Measurements from ENCODE around the gene PDX1. TPM values are rescaled to one million over a fixed set of nuclear protein-coding genes. Genes with fewer than 3 reads are reported as not detected.

The PDX1 gene
- total and polyA plus RNA-seq, 9 of the 15 experiments (the other 6 are each of a cell fraction or from before 2014, with no cell fraction given): not detected

DNA sequence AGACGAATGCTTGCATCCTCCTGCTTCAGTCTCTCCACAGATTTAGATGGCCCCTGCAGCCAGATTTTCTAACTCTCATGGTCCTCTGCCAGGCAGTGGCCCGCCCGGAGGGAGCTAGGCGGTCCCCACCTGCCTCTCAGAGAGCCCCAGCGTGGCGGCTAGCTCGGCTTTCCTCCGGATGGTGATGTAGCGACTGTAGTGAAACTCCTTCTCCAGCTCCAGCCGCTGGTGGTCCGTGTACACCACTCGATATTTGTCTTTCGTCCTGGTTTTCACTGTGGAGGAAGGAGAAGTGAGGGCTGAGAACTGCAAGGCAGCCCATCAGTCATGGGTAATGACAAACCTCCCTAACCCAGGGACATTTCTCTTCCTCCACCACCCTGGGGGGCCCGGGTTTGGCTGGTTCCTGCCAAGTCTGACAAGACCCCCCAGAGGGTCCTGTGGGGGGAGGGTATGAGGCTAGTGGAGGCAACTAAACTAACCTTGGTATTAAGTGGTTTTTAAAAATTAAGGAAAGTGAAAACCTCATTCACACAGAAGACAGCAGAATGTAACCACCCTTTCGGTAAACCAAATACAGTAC lies 45.0 kb downstream of the PDX1 start (continued):
- TF ChIP-seq ZNF57 (CRISPR knock-in tag; IDR thresholded peaks at IDR 0.05) (no peak), PHF20 (IDR thresholded peaks at IDR 0.05; ENCODE audit: partially characterized antibody) (no peak)
- TF ChIP-seq, protein P1, sequence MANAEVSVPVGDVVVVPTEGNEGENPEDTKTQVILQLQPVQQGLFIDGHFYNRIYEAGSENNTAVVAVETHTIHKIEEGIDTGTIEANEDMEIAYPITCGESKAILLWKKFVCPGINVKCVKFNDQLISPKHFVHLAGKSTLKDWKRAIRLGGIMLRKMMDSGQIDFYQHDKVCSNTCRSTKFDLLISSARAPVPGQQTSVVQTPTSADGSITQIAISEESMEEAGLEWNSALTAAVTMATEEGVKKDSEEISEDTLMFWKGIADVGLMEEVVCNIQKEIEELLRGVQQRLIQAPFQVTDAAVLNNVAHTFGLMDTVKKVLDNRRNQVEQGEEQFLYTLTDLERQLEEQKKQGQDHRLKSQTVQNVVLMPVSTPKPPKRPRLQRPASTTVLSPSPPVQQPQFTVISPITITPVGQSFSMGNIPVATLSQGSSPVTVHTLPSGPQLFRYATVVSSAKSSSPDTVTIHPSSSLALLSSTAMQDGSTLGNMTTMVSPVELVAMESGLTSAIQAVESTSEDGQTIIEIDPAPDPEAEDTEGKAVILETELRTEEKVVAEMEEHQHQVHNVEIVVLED (CRISPR knock-in tag; IDR thresholded peaks at IDR 0.05): no peak

GRCh38 chr13:27965343-27965739 lies 45.5 kb downstream of the PDX1 start:
- CTCF ChIA-PET (ENCODE audit: low intra/inter-chr PET ratio): no interaction called here
- H3K4me1 ChIP-seq (replicated peaks in 1 of 2; ENCODE audit: control insufficient read depth in 2 of 2, insufficient read depth in 2 of 2, low read length in 2 of 2): peaks cover 0 to 9% of the 10 kb centered on the region in 2 experiments; a peak in 2 of 5 replicates
- no peak for TF ChIP-seq NCOA6 (IDR thresholded peaks at IDR 0.05)
- no peak for TF ChIP-seq CHD1 (IDR thresholded peaks at IDR 0.05; ENCODE audit: low read length)
- no peak for TF ChIP-seq NRF1 (conservative IDR thresholded peaks at IDR 0.05 in 1 of 2, IDR thresholded peaks at IDR 0.05 in 1 of 2)
- TF ChIP-seq DMBX1 (CRISPR knock-in tag; IDR thresholded peaks at IDR 0.05; ENCODE audit: borderline replicate concordance): no peak
- no peak for TF ChIP-seq ZC3H4 (CRISPR knock-in tag; IDR thresholded peaks at IDR 0.05; ENCODE audit: borderline replicate concordance)
- no peak for TF ChIP-seq PTTG1 (tag; IDR thresholded peaks at IDR 0.05; ENCODE audit: low read depth)
- TF ChIP-seq RB1 (IDR thresholded peaks at IDR 0.05; ENCODE audit: low read depth): no peak
- no peak for TF ChIP-seq STAG1 (CRISPR knock-in tag; IDR thresholded peaks at IDR 0.05; ENCODE audit: borderline replicate concordance)
- TF ChIP-seq THRAP3 (IDR thresholded peaks at IDR 0.05; ENCODE audit: borderline replicate concordance): no peak
- no peak for TF ChIP-seq ZNF316 (IDR thresholded peaks at IDR 0.05)
- TF ChIP-seq LARP7 (IDR thresholded peaks at IDR 0.05): no peak
- no peak for TF ChIP-seq ZFX (CRISPR knock-in tag; IDR thresholded peaks at IDR 0.05)
- TF ChIP-seq BRD9 (IDR thresholded peaks at IDR 0.05; ENCODE audit: low read depth, partially characterized antibody): no peak
- TF ChIP-seq HDAC1 (IDR thresholded peaks at IDR 0.05): no peak
- TF ChIP-seq KAT8 (IDR thresholded peaks at IDR 0.05; ENCODE audit: low read depth): no peak
- TF ChIP-seq YY1 (IDR thresholded peaks at IDR 0.05; ENCODE audit: borderline replicate concordance in 1 of 3, control insufficient read depth in 1 of 3, extremely low read depth in 1 of 3, insufficient read depth in 3 of 3, insufficient read length in 1 of 3, insufficient replicate concordance in 2 of 3, low read depth in 1 of 3, low read length in 2 of 3): no peak
- no peak for TF ChIP-seq FOXP1 (CRISPR knock-in tag; IDR thresholded peaks at IDR 0.05)
- TF ChIP-seq TCF3 (CRISPR knock-in tag; IDR thresholded peaks at IDR 0.05): no peak
- no peak for TF ChIP-seq SPI1 (IDR thresholded peaks at IDR 0.05; ENCODE audit: borderline replicate concordance, low read depth, low read length)

More at GRCh38 chr13:27965343-27965739, 45.5 kb downstream of the PDX1 start:
- no peak for FAIRE-seq
- intact Hi-C loops (cut with micrococcal nuclease): no loop called here
- no peak for ATAC-seq
- no peak overlapping the region for H3K4me2 ChIP-seq (ENCODE audit: insufficient read depth, low read length)
- POLR2A ChIA-PET: interaction anchor here (0.6 kb wide), 1 partner anchor 181 kb away, joined by 3 read pairs; no protein-coding TSS in a partner anchor
- WGBS (ENCODE audit: insufficient coverage, low coverage, missing lambda C conversion rate): 2% methylated on average over 5 of the region's 7 CpGs
- in situ Hi-C loops (cut with MboI): loop anchor here (25.0 kb wide), 1 partner anchor 453 kb away; no protein-coding TSS in a partner anchor
- H3K27me3 ChIP-seq (ENCODE audit: control insufficient read depth in 2 of 2, insufficient read depth in 2 of 2, low read length in 2 of 2): peaks cover 12 to 73% of the 10 kb centered on the region in 2 experiments; a peak in 4 of 5 replicates
- no peak for DNase-seq (ENCODE audit: extremely low read depth in 1 of 4, low spot score in 3 of 4)
- no peak overlapping the region for H2AFZ ChIP-seq (ENCODE audit: low read depth, low read length)
- no peaks in the 10 kb centered on the region for H3K36me3 ChIP-seq (ENCODE audit: control insufficient read depth, insufficient read depth, low read length)
- BruUV-seq (replicated peaks): no TSS peak
- no peaks in the 10 kb centered on the region for H3K79me2 ChIP-seq (ENCODE audit: control insufficient read depth, insufficient read depth, low read length)
- H3K27ac ChIP-seq (ENCODE audit: extremely low read depth, low read depth, low read length): no peak overlapping the region
- H3K9me3 ChIP-seq (replicated peaks; ENCODE audit: control insufficient read depth, insufficient read depth, low read depth, low read length): no peaks in the 10 kb centered on the region
- H4K20me1 ChIP-seq (replicated peaks; ENCODE audit: control insufficient read depth, insufficient read depth, low read length): no peaks in the 10 kb centered on the region; the same call in 1 of the 2 replicates
- H3K4me3 ChIP-seq: no peak overlapping the region
- H3K9ac ChIP-seq (ENCODE audit: insufficient read depth in 1 of 2, low read depth in 2 of 2, low read length in 2 of 2): no peak overlapping the region
- no peaks in the 10 kb centered on the region for H3K9me1 ChIP-seq (ENCODE audit: control insufficient read depth, insufficient read depth, low read length)

Data from K562 (cell line).